DMS53 treated with DMSO at 0.1 percent for 48 hours (cell line): ENCODE measurements around the gene SYNE3.

ENCODE experiments used
- DNase-seq: peaks from one replicate; lab custom pipeline; 2025; ENCODE audit not compliant: unreplicated experiment; lab: John Stamatoyannopoulos, UW

The SYNE3 gene

DNA sequence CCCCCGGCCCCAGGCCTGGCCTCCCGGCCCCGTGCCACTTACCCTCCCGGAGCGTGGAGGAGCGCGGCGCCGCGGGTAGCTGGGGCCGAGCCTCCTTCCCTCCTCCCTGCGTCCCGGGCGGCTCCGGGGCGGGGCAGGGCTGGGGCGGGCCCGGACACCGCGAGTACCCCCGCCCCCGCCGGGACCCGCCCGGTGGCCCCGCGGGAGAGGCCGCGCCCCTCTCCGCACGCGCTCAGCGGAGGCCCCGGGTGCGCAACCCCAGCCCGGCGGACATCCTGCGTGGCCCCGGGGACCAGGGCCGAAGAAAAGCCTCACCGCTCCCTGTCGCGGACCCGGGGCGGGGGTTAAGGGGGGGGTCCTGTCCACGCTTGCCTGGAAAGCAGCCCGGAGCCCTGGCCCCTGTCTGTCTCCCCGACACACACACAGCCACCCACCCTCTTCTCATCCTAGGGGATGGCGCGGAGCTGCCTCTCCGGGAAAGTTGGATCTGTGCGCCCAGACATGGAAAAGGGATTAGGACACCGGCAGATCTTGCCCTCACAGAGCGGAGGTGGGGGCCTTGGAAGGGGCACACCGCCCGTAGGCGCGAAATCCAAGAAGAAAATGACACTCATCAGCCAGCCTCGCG, at the start of gene SYNE3:
TSS of gene SYNE3 (minus strand) at position 97 of the 628 bp plus-strand sequence. CDS start 40,829 bp downstream, outside the sequence.
- DNase-seq: no peak

DNA sequence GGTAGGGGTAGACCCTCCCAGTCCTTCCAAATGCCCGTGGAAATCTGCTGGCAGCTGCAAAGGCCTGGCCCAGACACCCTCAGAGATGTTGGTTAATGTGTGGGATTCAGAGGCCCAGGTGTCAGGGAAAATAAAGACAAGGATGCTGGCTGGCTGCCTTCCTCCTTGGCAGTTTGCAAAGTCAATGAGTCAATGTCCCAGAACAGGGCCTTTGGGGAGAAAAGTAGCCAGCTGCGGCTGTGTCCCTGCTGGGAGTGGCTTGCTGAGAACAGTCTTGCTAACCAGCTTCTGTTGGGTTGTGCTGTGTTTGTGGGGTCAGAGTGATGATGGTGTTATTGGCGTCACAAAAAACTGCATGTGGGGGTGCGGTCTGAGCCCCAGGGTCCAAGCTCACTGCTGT, 47.6 kb upstream of the SYNE3 start:
- no peak for DNase-seq

GRCh38 chr14:95562892-95563685, 46.6 kb upstream of the SYNE3 start:
- DNase-seq: no peak

DNA sequence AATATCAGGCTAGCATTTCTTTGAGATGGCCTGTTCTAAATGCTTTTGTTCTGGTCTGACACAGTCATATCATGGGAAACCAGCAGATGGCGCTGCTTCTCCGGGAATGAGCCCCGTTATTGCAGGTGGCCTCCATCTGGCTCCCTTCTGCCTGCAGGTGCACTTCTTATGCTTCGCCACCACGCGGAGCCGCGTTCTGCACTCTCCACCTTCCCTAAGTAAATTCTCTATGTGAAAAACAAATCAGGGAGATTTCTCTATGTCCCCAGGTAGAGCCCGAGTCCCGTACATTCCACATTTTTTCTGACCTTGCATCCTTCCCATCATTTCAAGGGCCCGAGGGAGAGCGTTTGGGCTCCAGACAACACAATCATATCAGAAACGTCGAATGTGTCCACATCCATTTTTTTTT, 44.6 kb upstream of the SYNE3 start:
- peak; percentile 75 for DNase-seq

DNA sequence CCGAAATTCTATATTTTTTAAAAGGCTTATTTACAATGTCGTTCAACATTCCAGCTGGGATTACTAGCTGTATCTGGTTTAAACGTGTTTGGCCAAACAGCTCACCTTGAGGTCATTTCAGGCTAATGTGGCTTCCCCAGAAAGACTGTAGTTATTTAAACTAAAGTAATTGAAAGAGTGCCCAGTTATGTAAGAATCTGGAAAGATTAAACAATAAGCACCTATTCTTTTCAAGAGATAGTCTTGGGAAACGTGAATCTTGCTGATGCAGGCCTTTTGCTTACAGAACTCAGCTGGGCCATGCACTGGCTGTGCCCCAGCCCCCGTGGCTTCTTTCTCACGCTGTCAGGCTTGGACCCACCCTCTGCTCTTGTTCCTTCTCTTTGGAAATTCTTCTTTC, 42.8 kb upstream of the SYNE3 start:
- no peak for DNase-seq

GRCh38 chr14:95557832-95558231, 41.4 kb upstream of the SYNE3 start:
- no peak for DNase-seq

GRCh38 chr14:95557291-95557690, 40.8 kb upstream of the SYNE3 start:
- no peak for DNase-seq

GRCh38 chr14:95555053-95555452, 38.6 kb upstream of the SYNE3 start:
- DNase-seq: no peak

- no peak for DNase-seq
Observed at GRCh38 chr14:95553141-95553540, 36.7 kb upstream of the SYNE3 start.

DNA sequence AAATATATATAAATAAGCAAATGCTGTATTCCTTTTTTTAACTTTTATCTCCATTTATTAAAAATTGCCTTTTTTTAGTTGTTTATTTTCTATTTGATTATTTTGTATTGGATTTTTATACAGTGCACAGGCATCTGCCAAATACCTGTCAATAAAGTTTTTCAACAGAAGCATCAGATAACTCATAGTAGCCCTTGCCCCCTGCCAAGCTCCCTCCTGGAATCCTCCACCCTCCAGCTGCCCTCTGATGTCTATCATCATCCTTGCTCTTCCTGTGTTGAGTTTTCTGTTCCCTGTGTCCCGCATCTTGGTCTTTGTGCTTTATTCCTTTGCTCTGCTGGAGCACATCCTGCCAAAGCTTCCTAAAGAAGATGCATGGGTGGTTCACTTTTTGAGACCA, 35.0 kb upstream of the SYNE3 start:
- DNase-seq: no peak

DNA sequence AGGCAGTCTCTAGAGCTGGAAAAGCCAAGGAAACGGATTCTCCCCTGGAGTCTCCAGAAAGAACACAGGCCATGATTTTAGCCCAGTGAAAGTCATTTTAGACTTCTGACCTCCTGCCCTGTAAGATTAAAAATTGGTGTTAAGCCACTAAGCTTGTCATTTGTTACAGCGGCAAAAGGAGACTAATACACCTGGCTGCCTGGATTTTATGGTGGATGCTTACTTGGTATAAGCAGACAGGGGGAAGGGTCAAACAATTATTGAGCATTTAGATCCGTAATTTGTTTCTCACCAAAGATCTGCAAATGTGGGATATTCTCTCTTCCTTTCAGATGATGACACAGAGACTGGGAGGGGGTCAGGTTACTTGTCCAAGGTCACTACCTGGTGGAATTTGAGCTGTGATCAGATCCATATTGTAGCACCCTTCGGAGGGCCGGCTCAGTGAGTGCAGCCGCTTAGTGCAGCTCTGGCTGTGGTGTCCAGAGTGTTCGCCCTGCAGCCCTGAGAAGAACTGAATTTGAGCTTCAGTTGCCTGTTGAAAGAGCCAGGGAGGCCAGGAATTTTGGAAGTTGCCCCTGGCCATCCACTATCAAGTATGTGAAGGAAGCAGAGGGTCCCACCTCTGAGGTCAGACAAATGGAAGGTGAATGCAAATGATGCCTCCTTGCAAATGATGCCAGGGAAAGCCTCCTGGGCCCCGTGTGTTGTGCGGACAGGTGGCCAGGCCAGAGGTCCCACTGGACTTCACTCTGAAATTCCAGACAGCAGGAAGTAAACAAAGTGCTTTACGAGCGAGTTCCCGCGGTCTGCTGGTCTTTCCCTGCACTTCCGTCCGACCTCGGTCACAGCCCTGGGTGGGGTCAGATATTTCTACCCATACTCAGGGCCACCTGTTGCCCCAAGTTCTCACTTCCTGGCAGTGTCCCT, 33.5 kb upstream of the SYNE3 start:
- no peak for DNase-seq

DNA sequence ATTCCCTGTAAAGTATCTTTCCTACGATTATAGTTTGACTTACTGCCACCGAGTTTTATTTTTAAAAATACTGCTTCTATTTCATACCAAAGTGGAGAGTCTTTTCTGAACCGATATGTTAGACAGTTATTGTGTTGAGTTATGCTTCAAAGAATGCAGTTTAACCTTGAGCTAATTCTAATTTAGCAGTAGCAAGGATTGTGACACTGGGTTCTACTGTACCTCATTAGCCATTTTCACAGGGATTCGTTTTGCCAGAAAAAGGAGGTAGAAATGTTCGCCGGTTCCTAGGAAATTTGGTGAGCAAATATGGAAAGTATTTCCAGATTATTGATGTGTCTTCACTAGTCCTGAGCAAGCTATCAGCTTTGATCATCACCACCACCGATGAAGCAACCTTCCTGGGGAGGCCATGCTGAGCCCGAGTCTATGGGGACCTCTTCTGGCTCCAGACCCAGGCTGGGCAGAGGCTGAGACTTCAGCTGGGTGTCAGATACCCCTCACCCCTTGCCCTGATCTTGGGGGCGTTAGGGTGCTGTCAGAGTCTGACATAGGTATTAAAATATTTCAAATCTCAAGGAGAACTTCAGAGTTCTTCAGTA, 32.0 kb upstream of the SYNE3 start:
- DNase-seq: no peak

DNA sequence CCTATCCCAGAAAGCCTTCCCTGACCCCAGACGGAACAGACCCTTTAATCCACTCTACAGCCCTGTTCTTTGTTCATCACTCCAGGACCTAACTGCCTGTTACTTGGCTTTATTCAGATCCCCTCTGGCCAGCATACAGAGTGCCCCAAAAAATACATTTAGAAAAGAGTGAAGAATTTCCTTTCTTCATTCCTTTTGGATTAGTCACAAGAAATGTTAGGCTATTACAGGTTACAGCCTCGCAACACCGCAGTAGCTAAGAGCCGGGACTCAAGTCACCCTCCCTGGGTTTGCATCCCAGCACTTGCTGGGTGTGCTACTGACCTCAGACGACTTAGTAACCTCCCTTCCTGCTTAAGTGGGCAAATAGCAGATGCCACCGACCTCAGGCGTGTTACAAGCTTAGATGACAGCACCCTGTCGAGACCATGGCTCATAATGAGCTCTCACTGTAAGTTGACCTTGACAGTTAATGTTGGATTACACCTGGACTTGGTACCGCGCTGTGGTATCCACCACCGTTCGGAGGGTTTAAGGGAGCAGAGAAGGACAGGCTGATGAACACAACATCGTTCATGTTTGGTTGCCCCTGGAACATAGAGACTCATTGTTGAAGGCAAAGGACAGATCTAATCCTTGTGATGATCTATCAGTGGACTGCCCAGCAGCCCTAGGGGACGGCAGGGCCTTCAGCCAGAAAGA, 31.3 kb upstream of the SYNE3 start:
- DNase-seq: no peak

GRCh38 chr14:95547272-95547625, 30.8 kb upstream of the SYNE3 start:
- DNase-seq: no peak

- no peak for DNase-seq
Observed at GRCh38 chr14:95545515-95546168, 29.2 kb upstream of the SYNE3 start.

DNA sequence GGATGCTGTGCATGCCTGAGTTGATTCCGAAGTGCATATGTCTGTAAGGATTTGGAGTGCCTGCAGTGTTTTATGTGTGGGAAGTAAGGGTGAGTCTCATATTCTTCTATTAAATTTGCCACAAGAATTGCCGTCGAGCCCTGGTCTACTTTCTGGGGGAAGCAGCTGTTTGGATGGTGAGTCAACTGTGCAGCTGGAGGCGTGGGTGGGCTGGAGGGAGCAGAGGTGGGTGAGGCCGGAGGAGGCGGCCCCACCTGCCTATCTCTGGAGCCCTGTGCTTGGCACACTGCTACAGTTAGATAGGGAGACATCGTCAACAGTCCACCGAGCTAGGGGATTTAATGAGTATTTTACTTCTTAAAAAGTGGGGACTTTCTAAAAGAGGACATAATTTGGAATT, 28.1 kb upstream of the SYNE3 start:
- no peak for DNase-seq

- DNase-seq: no peak
Observed at GRCh38 chr14:95543021-95543420, 26.6 kb upstream of the SYNE3 start.

DNA sequence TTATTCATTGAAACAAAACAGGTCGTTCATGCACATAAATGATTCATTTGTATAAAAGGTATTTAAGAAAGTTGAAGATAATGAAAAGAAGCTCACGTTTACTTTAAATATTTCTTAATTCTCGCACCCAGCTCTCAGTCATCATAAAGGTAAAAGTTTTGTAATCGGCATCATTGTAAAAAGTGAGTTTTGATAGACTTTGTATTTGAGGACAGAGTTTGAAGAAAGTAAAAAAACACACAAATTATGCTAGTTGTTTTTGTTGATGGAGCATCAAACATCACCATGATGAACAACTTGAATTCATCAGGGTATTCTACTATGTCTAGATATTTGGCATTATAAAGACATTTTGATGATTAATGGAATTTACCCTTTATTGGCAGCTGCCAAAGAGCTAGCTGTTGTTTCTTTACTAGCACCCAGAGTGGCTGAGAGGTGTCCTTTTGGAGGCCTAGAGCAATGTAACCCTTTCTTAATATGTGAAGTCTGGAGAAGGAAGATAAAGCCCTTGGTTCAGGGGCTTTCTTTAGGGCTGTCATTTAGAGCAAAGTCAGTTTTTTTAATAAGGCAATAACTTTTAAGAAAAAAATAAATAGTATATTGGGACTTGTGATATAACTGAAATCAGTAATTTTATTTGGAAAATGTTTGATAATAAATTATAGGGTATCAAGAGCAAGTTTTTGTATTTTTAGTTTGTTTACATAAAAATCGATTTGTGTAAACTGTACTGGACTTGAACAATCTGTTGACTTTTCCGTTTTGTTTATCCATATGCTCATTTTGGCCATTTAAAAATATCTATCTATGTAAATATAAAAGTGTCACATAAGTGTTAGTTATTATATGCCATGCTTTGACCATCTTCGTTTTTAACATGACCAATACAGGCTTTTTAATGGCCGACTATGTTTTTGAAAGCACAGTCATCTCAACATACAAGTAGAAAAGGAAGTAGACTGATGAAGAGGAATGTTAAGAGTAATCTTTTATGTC, 25.8 kb upstream of the SYNE3 start:
- no peak for DNase-seq

DNA sequence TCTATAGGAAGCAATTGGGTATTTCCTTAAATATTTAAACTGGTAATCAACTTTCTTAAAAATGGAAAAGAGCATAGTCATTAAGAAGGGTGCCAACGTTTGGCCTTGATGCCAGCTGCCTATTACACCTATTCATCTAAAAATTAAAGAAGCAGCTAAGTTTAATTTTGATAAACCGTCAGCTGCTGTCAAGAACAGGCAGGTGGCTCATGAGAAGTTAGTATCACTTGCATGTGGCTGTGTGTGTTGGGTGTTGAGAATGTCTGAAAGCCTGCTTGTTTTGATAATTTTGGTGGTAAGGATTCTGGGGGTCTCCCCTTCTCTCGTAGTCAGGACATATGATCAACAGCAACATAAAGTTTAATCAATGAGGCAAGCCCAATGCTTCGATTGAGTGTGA, 24.9 kb upstream of the SYNE3 start:
- DNase-seq: no peak
